Measurements from ENCODE around the gene LGALS14. TPM values are rescaled to one million over a fixed set of nuclear protein-coding genes. Genes with fewer than 3 reads are reported as not detected.

The LGALS14 gene
- total RNA-seq, 4 donors from 2014 or later = not detected

- no peak for ATAC-seq (ENCODE audit: low FRiP score)
- no peak for DNase-seq (ENCODE audit: low spot score)
- no peak for TF ChIP-seq CTCF (IDR thresholded peaks at IDR 0.05)
These were observed 41.4 kb downstream of the LGALS14 start for GRCh38 chr19:39745643-39746042.

GRCh38 chr19:39746836-39747529 is 42.7 kb downstream of the LGALS14 start:
- no peak for ATAC-seq (ENCODE audit: low FRiP score)
- TF ChIP-seq CTCF (IDR thresholded peaks at IDR 0.05) = no peak

GRCh38 chr19:39749981-39750380 is 45.7 kb downstream of the LGALS14 start:
- no peak for DNase-seq (ENCODE audit: low spot score)
- no peak for TF ChIP-seq CTCF (IDR thresholded peaks at IDR 0.05)
- no peak for ATAC-seq (ENCODE audit: low FRiP score)

More at GRCh38 chr19:39746836-39747529, 42.7 kb downstream of the LGALS14 start:
- DNase-seq (ENCODE audit: low spot score) = no peak

- ATAC-seq (ENCODE audit: low FRiP score) (no peak), DNase-seq (ENCODE audit: low spot score) (no peak)
- no peak for TF ChIP-seq CTCF (IDR thresholded peaks at IDR 0.05)
These were observed 48.1 kb downstream of the LGALS14 start for GRCh38 chr19:39752390-39752789.

- TF ChIP-seq CTCF (IDR thresholded peaks at IDR 0.05) = no peak
- DNase-seq (ENCODE audit: low spot score) (no peak), ATAC-seq (ENCODE audit: low FRiP score) (no peak)
These were observed 48.5 kb downstream of the LGALS14 start for GRCh38 chr19:39752795-39753194.

- no peak for TF ChIP-seq CTCF (IDR thresholded peaks at IDR 0.05)
- no peak for ATAC-seq (ENCODE audit: low FRiP score)
These were observed 50.3 kb downstream of the LGALS14 start for GRCh38 chr19:39754544-39754943.

GRCh38 chr19:39754971-39755370 is 50.7 kb downstream of the LGALS14 start:
- no peak for TF ChIP-seq CTCF (IDR thresholded peaks at IDR 0.05)
- DNase-seq (ENCODE audit: low spot score) (no peak), ATAC-seq (ENCODE audit: low FRiP score) (no peak)

More at GRCh38 chr19:39754544-39754943, 50.3 kb downstream of the LGALS14 start:
- DNase-seq (ENCODE audit: low spot score) = no peak
